ENCODE data around the gene LRRN1.

Gene LRRN1

GRCh38 chr3:3799173-3800079, at the start of gene LRRN1:
LRRN1 (plus strand) TSS chr3:3799431; CDS start chr3:3844642, 45,211 bp downstream.
- peak; percentile 63 for DNase-seq

DNA sequence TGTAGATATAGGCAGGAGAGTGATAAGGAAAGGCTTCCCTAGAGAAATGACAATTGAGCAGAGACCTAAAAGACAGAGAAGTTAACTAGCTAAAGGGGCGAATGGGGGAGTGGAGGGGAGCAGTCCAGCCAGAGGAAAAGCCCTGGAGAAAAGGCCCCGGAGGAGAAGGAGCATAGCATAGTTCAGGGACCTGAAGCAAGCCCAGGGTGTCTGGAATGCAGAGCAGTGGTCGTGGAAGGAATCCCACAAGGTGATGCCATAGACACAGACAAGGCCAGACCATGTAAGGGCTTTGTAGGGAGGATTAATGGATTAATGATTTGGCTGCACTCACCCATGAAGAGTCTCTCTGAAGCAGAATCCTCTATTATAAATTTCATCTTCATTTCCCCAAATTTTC, 45.8 kb upstream of the LRRN1 start:
- no peak for DNase-seq

DNA sequence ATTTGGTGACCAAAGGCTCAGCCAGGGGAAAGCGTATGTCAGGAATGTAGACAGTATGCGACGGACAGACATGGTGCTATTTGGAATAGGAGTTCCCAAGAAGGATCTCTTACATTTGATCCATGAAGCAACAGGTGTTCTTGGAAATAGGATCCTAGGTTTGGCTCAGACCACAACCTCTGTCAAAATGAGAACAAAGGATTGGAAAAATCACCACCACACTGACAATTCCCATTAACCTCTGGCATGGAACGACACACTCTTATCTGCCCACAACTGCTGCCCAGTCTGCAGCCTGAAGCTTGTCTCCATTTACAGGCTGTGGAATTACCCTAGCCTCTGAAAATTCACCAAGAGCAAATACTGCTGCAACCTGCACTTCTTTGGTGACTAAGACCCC, 33.6 kb upstream of the LRRN1 start:
- DNase-seq: no peak

- DNase-seq: no peak
Measured at GRCh38 chr3:3766140-3766539, 33.1 kb upstream of the LRRN1 start.

DNA sequence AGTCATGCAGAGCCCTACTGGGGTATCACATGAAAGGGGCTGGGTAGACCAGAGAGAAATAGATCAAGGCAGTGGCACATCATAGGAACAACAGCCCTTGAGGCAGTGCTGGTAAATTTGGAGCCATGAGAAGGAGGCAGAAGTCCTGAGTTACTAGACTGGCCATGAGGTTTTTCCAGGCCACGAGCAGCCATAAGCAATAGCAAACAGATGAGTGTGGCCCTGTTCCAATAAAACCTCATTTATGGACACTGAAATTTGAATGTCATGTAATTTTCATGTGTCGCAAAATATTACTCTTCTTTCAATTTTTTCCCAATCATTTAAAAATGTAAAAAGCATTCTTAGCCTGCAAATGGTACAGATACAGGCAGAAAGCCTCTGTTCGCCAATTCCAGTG, 28.1 kb upstream of the LRRN1 start:
- DNase-seq: no peak

GRCh38 chr3:3771567-3771966, 27.7 kb upstream of the LRRN1 start:
- no peak for DNase-seq

DNA sequence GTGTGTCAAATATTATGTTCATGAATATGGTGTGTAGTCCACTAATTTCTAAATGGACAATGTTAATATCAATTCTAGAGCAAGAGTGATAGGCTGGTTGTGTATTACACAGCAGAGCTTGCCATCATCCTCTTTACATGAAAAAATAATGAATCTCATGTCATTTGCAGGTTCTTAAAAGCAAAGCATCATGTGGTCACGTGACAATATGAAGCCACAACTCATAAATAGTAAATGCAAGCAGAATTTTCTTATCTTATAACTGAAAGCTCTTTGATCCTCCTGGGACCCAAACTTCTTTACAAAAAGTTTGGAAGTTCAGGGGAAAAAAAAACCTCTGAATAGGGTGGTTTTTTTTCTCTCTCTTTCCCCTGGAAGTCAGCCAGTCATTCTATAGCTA, 26.9 kb upstream of the LRRN1 start:
- no peak for DNase-seq

- DNase-seq: no peak
Measured at GRCh38 chr3:3772920-3773319, 26.3 kb upstream of the LRRN1 start.

DNA sequence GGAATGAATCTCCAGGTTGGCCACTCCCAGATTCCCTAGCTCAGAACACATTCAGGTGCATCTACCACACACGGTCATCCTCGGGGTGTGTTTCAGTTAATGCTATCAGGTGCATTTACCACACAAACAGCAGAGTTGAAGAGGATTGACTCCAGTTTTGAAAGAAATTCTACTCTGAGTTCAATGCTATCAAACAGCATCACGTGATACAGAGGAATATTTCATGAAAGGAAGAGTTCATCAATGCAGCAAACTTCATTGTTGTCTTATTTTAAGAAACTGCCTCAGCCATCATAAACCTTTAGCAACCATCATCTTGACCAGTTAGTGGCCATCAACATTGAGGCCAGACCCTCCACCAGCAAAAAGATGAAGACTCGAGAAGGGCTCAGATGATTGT, 22.6 kb upstream of the LRRN1 start:
- no peak for DNase-seq

- no peak for DNase-seq
Measured at GRCh38 chr3:3778216-3778615, 21.0 kb upstream of the LRRN1 start.

- DNase-seq: no peak
Measured at GRCh38 chr3:3778641-3779270, 20.5 kb upstream of the LRRN1 start.

- DNase-seq: no peak
Measured at GRCh38 chr3:3782457-3782856, 16.8 kb upstream of the LRRN1 start.

GRCh38 chr3:3783210-3783609, 16.0 kb upstream of the LRRN1 start:
- DNase-seq: no peak

- no peak for DNase-seq
Measured at GRCh38 chr3:3783696-3784095, 15.5 kb upstream of the LRRN1 start.

DNA sequence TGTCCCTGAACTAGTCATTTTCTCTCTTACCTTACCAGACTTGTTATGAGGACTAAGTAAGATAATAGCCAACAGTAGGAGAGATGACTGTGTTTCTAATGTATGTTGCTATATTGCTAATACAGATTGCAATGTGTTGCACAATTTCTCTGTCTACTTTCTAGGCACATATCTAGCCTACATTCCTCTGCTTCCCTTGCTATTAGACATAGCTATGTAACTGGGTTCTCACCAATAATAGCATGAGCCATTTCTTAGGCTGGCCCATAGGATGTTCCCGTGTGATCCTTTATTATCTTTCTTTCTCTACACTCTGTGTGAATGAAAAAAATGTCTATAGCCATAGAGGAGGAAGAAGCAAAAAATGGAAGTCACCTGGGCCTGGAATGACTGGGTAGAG, 6.8 kb upstream of the LRRN1 start:
- no peak for DNase-seq

- peak; percentile 43 for DNase-seq
Measured at GRCh38 chr3:3798631-3799113, 559 bp upstream of the LRRN1 start.

GRCh38 chr3:3800080-3800455, 837 bp downstream of the LRRN1 start:
- DNase-seq: peak; percentile 25

GRCh38 chr3:3800685-3801493, 1.7 kb downstream of the LRRN1 start:
- DNase-seq: peak; percentile 17

DNA sequence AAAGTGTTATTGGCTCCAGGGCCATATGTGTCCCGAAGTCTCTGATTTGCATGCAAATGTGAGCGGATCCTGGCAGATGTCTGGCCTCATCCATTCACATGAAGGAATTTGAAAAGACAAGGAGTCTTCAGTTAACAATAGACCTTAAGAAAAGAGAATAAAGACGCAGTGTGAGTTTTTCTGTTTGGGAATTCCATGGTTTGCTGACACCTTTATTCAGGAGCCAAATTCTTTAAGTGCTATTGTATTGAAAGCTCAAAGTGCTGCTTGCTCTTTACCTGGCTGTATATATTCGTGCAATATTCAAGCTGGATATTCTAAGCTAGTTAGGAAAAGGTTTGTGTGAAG, 2.2 kb downstream of the LRRN1 start:
- no peak for DNase-seq

- DNase-seq: no peak
Measured at GRCh38 chr3:3802046-3802445, 2.8 kb downstream of the LRRN1 start.

GRCh38 chr3:3804560-3804959, 5.3 kb downstream of the LRRN1 start:
- DNase-seq: no peak

DNA sequence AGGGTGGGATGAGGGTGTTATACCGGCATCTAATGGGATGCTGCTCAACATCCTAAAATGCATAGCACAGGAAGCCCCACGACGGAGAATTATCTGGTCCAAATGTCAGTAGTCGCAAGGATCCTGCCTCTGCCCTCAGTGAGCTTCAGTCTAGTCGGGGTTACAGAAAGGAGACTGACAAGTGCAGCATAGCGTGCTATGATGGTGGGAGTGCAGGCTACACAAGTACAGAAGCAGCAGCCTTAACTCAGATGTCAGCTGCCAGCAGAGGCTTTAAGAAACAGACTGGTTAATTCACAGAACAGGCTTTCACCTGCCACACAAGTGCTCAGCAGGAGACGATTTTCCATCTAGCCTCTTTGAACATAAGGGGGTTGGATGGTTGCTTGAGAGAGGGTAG, 6.9 kb downstream of the LRRN1 start:
- DNase-seq: no peak

- no peak for DNase-seq
Measured at GRCh38 chr3:3806856-3807255, 7.6 kb downstream of the LRRN1 start.

- no peak for DNase-seq
Measured at GRCh38 chr3:3813013-3813412, 13.8 kb downstream of the LRRN1 start.

All from activated T-cell treated with anti-CD3 and anti-CD28 coated beads, Interleukin-2, amount 50 U/mL, for 1 hour (primary cell).